Embryonic facial prominence (tissue), 1 donor: Measurements from ENCODE around the gene FNDC11.
A peak's percentile ranks its signal among the peaks of the same experiment; 100 is the strongest.
"Not testable (repeated sequence)": the region's sequence is repeated elsewhere in the genome, so short reads cannot be mapped to it uniquely, and the experiment has no call there.

Source experiments
- DNase-seq: peaks from one replicate; pipeline ENCODE4 v3.0.0-alpha.2; 2016; ENCODE audit errors: extremely low spot score

Gene FNDC11

DNA sequence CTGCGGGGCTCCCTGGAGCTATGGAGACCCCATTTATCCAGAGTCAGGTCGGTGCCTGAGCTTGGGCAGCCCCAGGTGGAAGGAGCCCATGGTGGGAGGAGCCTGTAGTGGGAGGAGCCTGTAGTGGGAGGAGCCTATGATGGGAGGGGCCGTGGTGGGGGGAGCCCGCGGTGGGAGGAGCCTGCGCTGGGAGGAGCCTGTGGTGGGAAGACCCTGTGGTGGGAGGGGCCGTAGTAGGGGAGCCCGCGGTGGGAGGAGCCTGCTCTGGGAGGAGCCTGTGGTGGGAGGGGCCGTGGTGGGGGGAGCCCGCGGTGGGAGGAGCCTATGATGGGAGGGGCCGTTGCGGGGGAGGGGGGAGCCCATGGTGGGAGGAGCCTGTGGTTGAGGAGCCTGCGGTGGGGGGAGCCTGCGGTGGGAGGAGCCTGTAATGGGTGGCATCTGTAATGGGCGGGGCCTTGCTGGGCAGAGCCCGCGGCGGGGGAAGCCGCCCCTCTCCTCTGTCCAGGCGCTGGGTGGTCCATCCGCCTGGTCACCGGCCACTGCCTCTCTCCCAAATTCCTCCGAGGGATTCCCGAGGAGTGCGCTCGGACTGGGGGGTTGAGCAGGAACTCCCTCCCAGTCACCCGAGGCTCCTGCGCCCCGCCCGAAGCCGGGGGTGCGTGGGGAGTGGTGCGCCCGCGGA lies 567 bp upstream of the FNDC11 start:
- DNase-seq, result peak; percentile 33

DNA sequence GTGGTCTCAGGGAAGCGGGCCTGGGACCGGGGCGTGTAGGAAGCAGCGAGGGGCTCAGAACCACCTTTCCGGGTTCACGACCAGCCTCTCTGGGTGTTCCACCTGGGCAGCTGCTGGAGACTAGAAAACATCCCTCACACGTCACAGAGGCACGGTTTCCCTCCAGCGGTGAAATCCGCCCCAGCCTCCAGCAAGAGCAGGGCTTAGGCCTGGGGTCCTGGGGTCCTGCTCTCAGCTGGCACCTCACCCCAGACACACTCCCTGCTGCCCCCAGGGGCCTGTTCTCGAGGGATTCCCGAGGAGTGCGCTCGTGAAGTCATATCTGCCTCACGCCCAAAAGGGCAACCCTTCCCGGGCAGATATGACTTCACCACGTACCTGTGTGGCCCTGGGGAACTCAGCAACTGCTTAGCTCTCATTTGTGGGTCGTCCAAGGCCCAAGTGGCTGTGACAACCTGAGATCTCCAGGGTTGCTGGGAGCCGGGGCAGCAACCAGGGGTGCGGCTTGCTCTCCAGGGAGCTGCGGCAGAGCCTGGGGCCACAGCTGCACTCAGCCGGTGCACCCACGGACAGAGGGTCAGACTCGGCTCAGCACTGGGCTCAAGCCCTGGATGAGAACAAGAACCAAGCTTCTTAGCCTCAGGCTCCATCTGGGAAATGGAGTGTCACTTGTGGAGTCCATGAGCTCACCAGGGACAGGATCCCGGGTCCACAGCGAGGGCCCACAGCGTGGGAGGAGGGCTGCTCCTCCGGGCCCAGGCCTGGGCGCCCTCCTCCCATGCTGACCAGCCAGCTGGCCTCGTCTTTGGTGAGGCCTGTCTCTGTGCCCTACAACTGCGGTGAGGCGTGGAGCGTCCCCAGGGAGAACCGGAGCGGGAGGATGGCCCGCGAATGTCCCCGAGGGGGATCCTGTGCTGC lies 661 bp downstream of the FNDC11 start:
- DNase-seq, result no peak

DNA sequence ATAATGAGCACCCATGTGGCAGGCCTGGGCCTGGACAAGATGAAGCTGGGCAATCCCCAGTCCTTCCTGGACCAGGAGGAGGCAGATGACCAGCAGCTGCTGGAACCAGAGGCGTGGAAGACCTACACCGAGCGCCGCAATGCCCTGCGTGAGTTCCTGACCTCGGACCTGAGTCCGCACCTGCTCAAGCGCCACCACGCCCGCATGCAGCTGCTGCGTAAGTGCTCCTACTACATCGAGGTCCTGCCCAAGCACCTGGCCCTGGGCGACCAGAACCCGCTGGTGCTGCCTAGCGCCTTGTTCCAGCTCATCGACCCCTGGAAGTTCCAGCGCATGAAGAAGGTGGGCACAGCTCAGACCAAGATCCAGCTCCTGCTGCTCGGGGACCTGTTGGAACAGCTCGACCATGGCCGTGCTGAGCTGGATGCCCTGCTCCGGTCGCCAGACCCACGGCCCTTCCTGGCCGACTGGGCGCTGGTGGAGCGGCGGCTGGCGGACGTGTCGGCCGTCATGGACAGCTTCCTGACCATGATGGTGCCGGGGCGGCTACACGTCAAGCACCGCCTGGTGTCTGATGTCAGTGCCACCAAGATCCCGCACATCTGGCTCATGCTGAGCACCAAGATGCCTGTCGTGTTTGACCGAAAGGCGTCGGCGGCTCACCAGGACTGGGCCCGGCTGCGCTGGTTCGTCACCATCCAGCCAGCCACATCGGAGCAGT lies 1.9 kb downstream of the FNDC11 start:
- no peak for DNase-seq

DNA sequence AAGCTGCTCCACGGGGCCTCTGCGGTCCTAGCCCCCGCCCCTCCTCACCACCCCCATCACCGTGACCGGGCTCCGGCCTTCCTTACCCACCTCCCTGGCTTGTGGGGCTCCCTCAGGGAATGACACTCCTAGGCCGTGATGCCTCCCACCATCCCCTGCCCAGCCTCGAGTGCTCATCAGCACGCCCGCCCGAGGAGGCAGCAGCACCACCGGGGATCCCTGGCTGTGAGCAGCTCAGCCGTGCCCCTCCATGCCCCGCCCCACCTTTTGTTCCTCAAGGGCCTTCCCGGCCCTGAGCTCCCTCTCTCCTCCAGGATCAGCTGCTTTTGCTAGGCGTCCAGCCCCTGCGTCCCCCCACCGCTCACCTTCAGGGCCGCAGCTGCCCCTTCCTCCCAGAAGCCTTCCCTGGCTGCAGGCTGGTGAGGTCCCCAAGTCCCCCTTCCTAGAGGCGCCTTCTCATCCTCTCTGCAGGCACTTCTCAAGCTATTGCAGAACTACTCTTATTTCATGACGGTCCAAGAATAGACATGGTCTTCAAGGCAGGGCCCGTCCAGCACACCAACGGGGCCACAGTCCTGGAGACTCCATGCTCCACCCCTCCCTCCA lies 3.0 kb downstream of the FNDC11 start:
- DNase-seq, result no peak

DNA sequence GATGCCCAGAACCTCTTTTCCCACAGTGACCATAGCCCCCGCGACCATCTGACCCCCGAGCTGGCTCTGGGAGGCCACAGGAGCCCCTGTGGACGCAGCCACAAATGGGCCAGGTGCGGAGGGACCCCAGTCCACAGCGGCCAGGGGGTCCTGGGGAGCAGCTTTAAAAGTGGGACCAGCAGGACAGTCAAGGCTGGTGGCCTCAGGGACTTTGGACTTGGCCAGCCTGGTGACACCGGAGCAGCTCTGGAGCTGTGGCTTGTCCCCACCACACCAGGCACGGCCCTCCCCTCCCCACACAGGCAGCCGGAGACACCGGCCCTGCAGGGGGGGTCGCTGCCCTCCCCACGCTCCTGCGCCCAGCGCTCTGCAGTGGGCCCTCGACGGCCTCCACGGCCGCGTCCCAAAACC lies 3.5 kb downstream of the FNDC11 start:
- no peak for DNase-seq

DNA sequence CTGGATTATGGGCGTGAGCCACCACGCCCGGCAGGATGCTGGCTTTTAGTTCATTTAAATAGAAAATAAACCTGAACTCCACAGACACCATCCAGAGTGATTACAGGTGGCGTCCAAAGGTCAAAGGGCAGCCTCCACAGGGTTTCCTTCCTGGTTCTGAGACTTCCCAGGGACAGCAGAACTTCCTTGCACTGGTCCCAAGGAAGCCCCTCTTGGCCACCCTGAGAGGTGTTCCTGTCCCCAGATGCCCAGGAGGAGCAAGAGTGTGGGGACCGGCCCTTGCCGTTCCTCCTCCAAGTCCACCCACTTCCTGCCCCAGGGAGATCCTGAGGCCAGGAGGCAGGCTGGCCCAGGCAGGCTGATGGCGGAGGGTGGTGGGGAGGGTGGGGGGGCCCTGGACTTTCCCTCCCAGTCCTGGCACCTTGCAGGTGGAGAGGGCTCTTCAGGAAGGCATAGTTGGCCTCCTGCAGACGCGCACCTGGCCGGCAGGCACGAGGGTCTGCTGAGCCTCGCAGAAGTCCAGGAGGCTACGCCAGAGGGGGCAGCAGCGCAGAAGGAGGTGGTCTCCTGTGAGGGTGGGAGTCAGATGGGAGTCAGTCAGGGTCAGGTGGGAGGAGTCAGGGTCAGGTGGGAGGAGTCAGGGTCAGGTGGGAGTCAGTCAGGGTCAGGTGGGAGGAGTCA lies 5.0 kb downstream of the FNDC11 start:
- DNase-seq, result no peak

DNA sequence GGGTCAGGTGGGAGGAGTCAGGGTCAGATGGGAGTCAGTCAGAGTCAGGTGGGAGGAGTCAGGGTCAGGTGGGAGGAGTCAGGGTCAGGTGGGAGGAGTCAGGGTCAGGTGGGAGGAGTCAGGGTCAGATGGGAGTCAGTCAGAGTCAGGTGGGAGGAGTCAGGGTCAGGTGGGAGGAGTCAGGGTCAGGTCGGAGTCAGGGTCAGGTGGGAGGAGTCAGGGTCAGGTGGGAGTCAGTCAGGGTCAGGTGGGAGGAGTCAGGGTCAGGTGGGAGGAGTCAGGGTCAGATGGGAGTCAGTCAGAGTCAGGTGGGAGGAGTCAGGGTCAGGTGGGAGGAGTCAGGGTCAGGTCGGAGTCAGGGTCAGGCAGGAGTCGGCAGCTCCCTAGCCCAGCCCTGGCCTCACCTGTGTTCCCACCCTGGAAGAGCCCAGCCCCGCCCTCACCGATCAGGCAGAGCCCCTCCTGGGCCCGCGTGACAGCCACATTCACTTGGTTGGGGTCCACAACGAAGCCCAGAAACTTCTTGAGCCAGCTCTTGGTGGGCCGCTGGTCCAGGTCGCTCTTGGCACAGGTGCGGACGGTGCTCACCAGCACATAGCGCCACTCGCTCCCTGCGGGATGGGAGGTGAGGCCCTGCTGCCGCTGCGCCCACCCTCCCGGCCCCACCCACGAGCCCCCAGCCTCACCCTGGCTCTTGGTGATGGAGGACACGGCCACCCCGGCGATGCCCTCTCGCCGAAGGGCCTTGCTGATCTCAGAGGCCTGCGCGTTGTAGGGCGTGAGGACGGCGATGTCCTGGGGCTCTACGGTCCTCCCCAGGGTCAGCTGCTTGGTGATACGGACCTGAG lies 5.8 kb downstream of the FNDC11 start:
- DNase-seq, result not testable (repeated sequence)

DNA sequence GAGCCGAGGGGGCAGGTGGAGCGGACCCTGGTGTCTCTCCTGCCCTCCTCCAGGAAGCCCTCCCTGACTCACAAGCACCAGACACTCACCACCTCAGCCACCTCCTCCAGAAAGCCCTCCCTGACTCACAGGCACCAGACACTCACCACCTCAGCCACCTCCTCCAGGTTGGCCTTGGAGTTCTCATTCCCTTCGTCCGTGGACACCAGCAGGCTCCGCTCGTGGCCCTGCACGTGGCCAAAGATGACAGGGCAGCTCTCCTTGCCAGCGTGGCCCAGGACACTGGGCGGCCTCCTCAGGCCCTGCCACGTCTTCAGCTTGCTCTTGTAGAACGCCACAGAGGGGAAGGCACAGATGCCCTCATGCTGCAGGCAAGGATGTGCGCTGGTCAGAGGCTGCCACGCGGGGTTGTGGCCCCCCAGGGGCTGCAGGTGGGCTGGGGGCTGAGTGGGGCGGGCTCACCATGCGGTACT lies 6.4 kb downstream of the FNDC11 start:
- no peak for DNase-seq

DNA sequence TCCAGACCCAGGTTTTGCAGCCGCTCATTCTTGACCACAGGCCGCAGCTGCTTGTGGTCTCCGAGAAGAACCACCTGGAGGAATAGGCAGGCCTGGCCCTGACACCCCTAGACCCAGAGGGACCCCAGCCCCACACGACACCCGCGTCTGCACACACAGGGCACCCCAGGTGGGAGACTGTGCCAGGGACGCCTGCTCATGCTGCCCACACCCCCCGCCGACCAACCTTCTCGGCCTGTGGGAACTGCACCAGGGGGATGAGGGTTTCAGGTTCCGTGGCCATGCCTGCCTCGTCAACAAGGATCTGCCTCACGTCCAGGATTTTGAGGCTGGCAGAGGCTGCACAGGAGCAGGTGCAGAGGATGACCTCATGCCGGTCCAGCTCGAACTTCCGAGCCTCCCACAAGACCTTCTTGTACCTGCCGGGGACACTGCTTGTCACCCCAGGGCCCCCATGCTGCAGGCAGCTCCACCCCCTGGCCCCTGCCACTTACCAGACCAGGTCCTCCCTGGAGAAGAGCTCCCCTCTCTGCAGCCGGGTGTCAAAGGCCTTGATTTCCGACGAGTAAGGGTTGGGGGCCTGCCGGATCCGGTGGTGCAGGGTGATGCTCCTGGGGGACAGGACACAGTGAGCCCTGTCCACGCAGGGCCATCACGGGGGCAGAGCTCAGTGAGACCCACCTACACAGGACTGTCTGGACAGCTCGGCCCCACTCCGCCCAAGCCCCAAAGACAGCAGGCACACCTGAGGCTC lies 7.1 kb downstream of the FNDC11 start:
- DNase-seq, result no peak

DNA sequence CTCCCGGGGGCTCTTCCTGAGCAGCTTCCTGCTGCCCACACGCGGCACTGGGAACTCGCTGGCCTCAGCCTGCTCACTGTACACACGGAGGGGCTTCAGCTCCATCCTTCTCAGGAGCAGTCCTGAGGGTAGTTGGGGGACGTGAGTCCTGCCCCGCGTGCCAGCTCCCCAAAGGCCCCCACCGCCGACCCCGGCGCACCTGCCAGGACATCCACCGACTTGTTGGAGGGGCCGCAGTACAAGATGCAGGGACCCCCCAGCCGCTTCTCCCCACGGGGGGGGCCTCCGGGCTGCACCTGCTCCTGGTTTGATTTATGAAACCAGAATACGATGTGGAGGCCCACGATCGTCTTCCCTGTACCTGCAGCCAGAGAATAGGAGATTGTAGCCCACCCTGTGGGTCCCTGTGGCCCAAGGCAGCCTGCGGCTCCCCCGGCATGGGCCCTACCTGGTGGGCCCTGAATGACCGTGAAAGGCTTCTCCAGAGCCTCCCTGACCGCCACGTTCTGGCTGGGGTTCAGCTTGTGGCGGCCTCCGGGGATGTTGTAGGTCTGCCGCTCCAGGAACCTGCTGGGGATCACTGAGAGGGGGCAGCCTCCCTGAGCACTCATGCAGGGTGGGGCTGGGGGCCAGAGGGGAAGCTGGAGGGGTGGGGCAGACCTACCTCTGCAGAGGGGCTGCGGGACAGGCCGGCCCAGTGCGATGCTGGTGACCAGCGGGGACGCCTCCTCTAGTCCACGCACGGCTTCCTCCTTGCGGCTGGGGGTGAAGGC lies 7.9 kb downstream of the FNDC11 start:
- DNase-seq, result no peak

DNA sequence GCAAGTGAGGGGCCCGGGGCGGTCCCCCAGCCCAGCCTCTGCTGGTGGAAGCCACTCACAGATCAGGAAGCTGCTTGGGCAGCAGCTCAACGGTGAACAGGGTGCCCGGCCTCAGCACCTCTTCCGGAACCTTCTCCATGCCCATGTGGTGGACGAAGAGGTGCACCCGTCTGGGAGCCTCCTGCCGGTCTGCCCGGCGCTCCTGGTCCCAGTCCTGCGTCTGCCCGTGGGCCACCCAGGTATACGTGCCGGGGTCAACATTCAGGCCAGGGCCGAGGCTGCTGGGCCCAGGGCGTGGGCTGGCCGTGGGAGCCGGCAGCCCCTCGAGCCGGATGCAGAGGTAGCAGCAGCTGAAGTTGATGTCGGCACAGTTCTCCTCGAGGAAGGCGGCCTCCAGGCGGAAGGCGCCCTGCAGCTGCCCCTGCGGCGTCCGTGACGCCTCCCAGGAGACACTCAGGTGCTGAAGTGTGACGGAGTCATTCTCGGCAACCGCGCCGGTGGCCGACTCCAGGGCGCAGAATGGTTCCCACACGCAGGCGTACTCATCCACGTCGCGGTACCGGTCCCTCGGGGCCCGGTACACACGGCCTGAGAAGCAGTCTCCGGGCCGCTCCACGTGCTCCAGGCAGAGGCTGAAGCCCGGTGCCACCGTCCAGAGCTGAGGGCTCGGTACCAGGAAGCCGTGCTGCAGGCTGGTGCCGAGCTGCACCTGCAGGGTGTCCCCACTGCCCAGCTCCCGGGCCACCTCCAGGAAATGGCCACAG lies 8.7 kb downstream of the FNDC11 start:
- DNase-seq, result no peak

DNA sequence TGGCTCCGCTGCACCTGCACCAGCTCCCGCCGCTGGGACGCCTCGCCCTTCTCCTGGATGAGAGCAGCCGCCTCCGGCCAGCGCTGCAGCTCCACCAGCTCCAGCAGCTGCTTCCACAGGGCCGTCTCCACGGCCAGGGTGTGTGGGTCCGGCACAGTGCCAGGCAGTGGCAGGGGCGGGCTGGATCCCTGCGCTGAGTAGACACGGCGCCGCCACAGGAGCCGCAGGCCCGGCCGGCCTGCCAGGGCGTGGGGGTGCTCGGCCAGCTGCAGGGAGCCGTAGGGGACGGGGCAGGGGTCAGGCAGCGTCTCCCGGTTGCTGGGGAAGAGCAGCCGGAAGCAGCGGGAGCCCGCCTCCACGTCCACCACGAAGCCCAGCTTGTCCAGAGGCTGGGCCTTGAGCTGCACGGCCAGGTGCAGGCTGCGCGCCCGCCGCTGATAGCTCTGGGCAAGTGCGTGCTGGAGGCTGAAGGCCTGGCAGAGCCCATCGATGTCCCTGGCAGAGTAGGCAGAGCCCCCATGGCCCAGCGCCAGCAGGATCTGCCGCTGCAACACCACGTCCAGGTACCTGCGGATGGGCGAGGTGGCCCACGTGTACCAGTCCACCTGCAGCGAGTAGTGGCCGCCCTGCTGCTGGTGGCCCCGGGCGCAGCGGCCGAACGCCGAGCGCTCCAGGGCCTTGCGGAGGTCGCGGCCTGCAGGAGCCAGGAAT lies 9.4 kb downstream of the FNDC11 start:
- no peak for DNase-seq

DNA sequence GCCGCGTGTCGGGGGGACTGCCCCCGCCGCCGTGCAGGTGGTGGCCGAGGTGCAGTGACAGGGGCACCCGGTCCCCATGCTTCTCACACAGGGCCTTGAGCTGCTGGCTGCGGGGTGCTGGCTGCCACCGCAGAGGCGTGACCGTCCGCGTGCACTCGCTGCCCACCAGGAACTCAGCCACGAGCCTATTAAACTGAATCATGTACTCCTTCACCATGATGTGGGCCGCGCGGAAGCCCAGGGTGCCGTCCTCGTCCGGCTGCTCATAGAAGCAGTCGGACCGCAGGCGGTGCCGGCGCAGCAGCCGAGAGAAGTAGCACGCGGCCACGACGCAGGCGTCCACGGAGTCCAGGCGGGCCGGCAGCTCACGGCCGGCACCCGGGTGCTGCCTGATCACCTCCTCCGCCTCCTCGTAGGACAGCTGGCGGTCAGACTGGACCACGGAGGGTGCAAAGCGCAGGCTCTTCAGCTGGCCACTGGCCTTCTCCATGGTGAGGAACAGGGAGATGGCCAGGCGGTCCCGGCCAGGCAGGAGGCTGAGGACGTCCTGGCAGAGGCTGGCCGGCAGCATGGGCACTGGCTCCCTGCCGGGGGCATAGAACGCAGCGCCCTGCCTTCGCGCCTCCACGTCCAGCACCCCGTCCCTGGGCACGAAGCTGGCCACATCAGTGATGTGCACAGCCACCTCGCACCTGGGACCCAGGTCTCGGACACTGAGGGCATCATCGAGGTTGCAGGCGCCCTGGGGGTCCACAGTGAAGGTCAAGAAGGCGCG lies 10.3 kb downstream of the FNDC11 start:
- no peak for DNase-seq

DNA sequence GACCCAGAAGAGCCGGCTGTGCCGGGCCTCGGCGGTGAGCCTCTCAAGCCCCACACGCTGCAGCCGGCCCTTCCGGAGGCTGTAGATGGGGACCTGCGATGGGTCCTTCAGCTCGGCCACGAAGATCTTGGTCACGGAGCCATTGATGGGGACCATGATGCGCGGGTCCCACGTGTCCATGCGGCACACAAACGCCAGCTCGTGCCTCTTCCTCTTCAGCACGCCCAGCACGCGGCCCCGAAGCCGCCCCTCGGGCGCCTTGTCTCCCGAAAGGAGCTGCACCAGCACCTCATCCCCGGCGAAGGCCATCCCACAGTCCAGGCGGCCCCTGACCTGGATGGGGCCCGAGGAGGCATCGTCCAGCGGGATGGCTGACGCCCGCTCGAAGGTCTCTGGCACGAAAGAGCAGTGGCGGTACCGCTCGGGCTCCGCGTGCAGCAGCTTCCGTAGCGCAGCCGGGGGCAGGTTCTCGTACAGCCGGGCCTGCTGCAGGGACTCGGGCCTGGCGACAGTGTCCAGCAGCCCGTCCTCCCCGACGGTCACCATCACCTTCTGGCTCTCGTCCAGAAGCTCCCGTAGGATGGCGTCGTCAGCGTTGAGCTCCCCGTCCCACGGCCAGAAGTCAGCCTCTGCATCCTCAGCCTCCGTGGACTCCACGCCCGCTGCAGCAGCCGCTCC lies 11.2 kb downstream of the FNDC11 start:
- no peak for DNase-seq

DNA sequence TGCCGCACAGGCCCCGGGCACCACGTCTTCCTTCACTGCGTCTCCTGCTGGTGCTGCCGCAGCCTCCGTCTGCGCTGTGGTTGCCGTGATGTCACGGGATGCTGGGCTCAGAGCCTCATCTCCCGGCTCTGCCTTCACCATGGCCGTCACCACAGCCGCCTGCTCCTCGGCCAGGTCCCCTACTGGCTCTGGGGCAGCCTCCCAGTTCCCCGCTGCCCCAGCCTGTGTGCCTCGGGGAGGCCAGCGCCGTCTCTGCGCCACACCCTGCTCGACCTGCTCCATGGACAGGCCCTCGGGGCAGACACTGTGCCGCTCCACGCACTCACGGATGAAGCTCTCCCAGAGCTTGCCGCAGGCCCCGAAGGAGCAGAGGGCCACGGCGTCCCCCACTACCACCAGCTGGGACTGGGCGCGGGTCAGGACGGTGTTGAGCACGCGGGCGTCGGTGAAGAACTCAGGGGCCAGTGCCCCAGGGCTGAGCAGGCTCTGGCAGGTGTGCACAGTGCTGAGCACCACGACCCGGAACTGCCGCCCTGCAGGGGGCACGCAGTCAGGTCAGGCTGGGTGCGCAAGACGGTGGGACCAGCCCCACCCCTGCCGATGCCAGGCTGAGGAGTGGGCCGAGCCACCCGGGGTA lies 11.9 kb downstream of the FNDC11 start:
- no peak for DNase-seq
